ENCODE results near the gene LMNA.

- TF ChIP-seq POLR2A (IDR thresholded peaks at IDR 0.05) (no peak), POLR2AphosphoS5 (IDR thresholded peaks at IDR 0.05) (no peak), CTCF (IDR thresholded peaks at IDR 0.05 in 8 of 11, conservative IDR thresholded peaks at IDR 0.05 in 3 of 11) (no peak)
These were observed 34.7 kb upstream of the LMNA start for GRCh38 chr1:156079762-156080161.

Data from spleen (tissue), 7 donors.